Naive thymus-derived CD8-positive, alpha-beta T cell (primary cell): ENCODE measurements around the gene TDRD12. TPM values are rescaled to one million over a fixed set of nuclear protein-coding genes. Genes with fewer than 3 reads are reported as not detected.

Experiments used
- ATAC-seq, 2 donors: fragments of 150-1000 bp; cut with Tn5 transposase in 1 of 2; sonication (Bioruptor Pico), chemical (Tn5 transposase) in 1 of 2; 1 replicate in 1 of 2; 2 replicates in 1 of 2; pipeline ENCODE4 v1.10.0; 2021; ENCODE audit warnings: mild to moderate bottlenecking in 2 of 2, moderate library complexity in 2 of 2
- POLR2A ChIA-PET: fragments of 350-600 bp; sonication (Branson Sonifier 250); formaldehyde crosslinking; loops from one replicate; lab custom pipeline; 2021; ENCODE audit warnings: antibody characterized with exemption; lab: Charles Lee
- DNase-seq, 10 donors: peaks; one replicate each; pipeline versions ENCODE4 v3.0.0 to v3.0.0-alpha.2; 2020 to 2022
- H3K27ac Mint-ChIP-seq, 10 donors: one replicate each; pipeline ENCODE4 v1.8.0; 2020 to 2022; ENCODE audit warnings: mild to moderate bottlenecking in 10 of 10, mixed read lengths in 10 of 10, moderate library complexity in 4 of 10, inconsistent platforms in 1 of 10
- H3K27me3 Mint-ChIP-seq, 5 donors: one replicate each; pipeline ENCODE4 v1.8.0; 2021 to 2022; ENCODE audit warnings: mixed read lengths in 5 of 5
- H3K36me3 Mint-ChIP-seq, 3 donors: one replicate each; pipeline ENCODE4 v1.8.0; 2020 to 2022; ENCODE audit warnings: mixed read lengths in 3 of 3, mild to moderate bottlenecking in 2 of 3, inconsistent platforms in 1 of 3
- H3K4me1 Mint-ChIP-seq, 4 donors: one replicate each; pipeline ENCODE4 v1.8.0; 2021 to 2022; ENCODE audit warnings: mixed read lengths in 4 of 4
- H3K4me3 Mint-ChIP-seq, 10 donors: one replicate each; pipeline ENCODE4 v1.8.0; 2020 to 2022; ENCODE audit warnings: mild to moderate bottlenecking in 10 of 10, mixed read lengths in 10 of 10, moderate library complexity in 6 of 10, inconsistent platforms in 1 of 10
- H3K9me3 Mint-ChIP-seq, 9 donors: one replicate each; pipeline ENCODE4 v1.8.0; 2020 to 2022; ENCODE audit warnings: mixed read lengths in 9 of 9, mild to moderate bottlenecking in 3 of 9, inconsistent platforms in 1 of 9, moderate library complexity in 1 of 9
- polyA plus RNA-seq, 3 donors: library from polyadenylated mRNA; unstranded; fragments of 300-500 nt; fragmentation: Illumina TruSeq; gene quantifications; one replicate each; pipeline ENCODE4 v1.2.3, GENCODE V29; 2021
- total RNA-seq, 8 experiments: library from RNA in 2 of 8; stranded (reverse) in 2 of 8; gene quantifications; one replicate each; pipeline ENCODE4 v1.2.3 and lab custom pipeline; 2021 to 2026

TDRD12 gene
- total RNA-seq: under 1 TPM; 0.60 to 0.70 TPM
- under 1 TPM; 0.06 to 0.18 (median 0.13) TPM for polyA plus RNA-seq
- total RNA-seq (lab: John Stamatoyannopoulos, UW): 0.26 to 2.0 (median 1.1) reads per million in 6 experiments

- ATAC-seq (no peak), DNase-seq (no peak)
- H3K4me3 Mint-ChIP-seq: no peak within 1 kb of the TSS
- H3K27me3 Mint-ChIP-seq: no peaks in the 10 kb centered on the region
- peaks cover 0 to 6% (median 2%) of the 10 kb centered on the region in 4 donors for H3K4me1 Mint-ChIP-seq
- no peaks in the 10 kb centered on the region for H3K9me3 Mint-ChIP-seq
- peaks cover 0 to 8% (median 3%) of the 10 kb centered on the region in 3 donors for H3K36me3 Mint-ChIP-seq
- no peak within 1 kb of the TSS for H3K27ac Mint-ChIP-seq
- POLR2A ChIA-PET: no interaction called here
Observed at GRCh38 chr19:32719611-32720059, at the start of gene TDRD12. Gene TDRD12 (plus strand): TSS chr19:32719767. CDS start chr19:32720073, 306 bp downstream.

GRCh38 chr19:32671883-32672593, 47.5 kb upstream of the TDRD12 start:
- no peaks in the 10 kb centered on the region for H3K9me3 Mint-ChIP-seq
- no peak for DNase-seq
- peak overlapping the region in 5 of 10 donors; percentile 0 to 95 (median 36) for H3K4me3 Mint-ChIP-seq
- POLR2A ChIA-PET: interaction anchor here (1.2 to 1.3 kb wide), 2 partner anchors 13 to 19 kb away, joined by 3 to 4 read pairs; partner anchors contain the start of gene NUDT19
- H3K27ac Mint-ChIP-seq: no peak overlapping the region
- no peak for ATAC-seq
- H3K36me3 Mint-ChIP-seq: peaks cover 0 to 14% (median 0%) of the 10 kb centered on the region in 3 donors
- H3K27me3 Mint-ChIP-seq: peaks cover under 1 to 3% (median 2%) of the 10 kb centered on the region in 5 donors
- peaks cover 17 to 56% (median 43%) of the 10 kb centered on the region in 4 donors for H3K4me1 Mint-ChIP-seq

- Mint-ChIP-seq H3K27ac (peak overlapping the region in 3 of 10 donors; percentile 12 to 71 (median 24)), H3K9me3 (no peaks in the 10 kb centered on the region), H3K27me3 (peaks cover 6 to 10% (median 9%) of the 10 kb centered on the region in 5 donors), H3K4me1 (peaks cover 22 to 61% (median 50%) of the 10 kb centered on the region in 4 donors), H3K4me3 (peak overlapping the region; percentile 56 to 97 (median 92)), H3K36me3 (peaks cover 0 to 9% (median 0%) of the 10 kb centered on the region in 3 donors)
- ATAC-seq (no peak), DNase-seq (no peak)
- POLR2A ChIA-PET: interaction anchor here (1.2 to 1.3 kb wide), 3 partner anchors 12 to 19 kb away, joined by 3 to 4 read pairs (median 4); partner anchors contain the start of gene NUDT19
Observed at GRCh38 chr19:32672841-32673240, 46.7 kb upstream of the TDRD12 start.

GRCh38 chr19:32673573-32673972, 46.0 kb upstream of the TDRD12 start:
- DNase-seq (no peak), ATAC-seq (no peak)
- Mint-ChIP-seq H3K4me1 (peaks cover 22 to 60% (median 49%) of the 10 kb centered on the region in 4 donors), H3K27ac (peak overlapping the region in 2 of 10 donors; percentile 24 to 83), H3K9me3 (no peaks in the 10 kb centered on the region), H3K27me3 (peaks cover 6 to 12% (median 9%) of the 10 kb centered on the region in 5 donors), H3K36me3 (peaks cover 0 to 7% (median 0%) of the 10 kb centered on the region in 3 donors), H3K4me3 (peak overlapping the region; percentile 90 to 97 (median 95))
- POLR2A ChIA-PET: interaction anchor here (0.6 to 1.2 kb wide), 3 partner anchors 9 to 18 kb away, joined by 3 to 7 read pairs (median 4); partner anchors contain the start of gene NUDT19

GRCh38 chr19:32674153-32674930, 45.2 kb upstream of the TDRD12 start:
- peak overlapping the region; percentile 24 to 94 (median 86) for H3K27ac Mint-ChIP-seq
- H3K36me3 Mint-ChIP-seq: peaks cover 0 to 4% (median 0%) of the 10 kb centered on the region in 3 donors
- POLR2A ChIA-PET: interaction anchor here (0.6 to 3.1 kb wide), 10 partner anchors 9 to 700 kb away, joined by 3 to 41 read pairs (median 4); partner anchors contain the start of genes NUDT19 and PDCD5
- peaks cover 18 to 53% (median 47%) of the 10 kb centered on the region in 4 donors for H3K4me1 Mint-ChIP-seq
- H3K4me3 Mint-ChIP-seq: peak overlapping the region; percentile 90 to 97 (median 95)
- DNase-seq: peak in 1 of 10 donors; percentile 37
- H3K27me3 Mint-ChIP-seq: peaks cover 6 to 12% (median 9%) of the 10 kb centered on the region in 5 donors
- H3K9me3 Mint-ChIP-seq: no peaks in the 10 kb centered on the region
- ATAC-seq: no peak

- Mint-ChIP-seq H3K27me3 (peaks cover 6 to 13% (median 9%) of the 10 kb centered on the region in 5 donors), H3K4me1 (peaks cover 14 to 46% (median 39%) of the 10 kb centered on the region in 4 donors), H3K9me3 (no peaks in the 10 kb centered on the region), H3K4me3 (peak within 1 kb of the TSS; percentile 90 to 97 (median 96)), H3K27ac (peak within 1 kb of the TSS; percentile 53 to 94 (median 86)), H3K36me3 (no peaks in the 10 kb centered on the region)
- peak; percentile 92 to 93 for ATAC-seq
- POLR2A ChIA-PET: interaction anchor here (0.9 to 3.1 kb wide), 11 partner anchors 10 to 699 kb away, joined by 3 to 41 read pairs (median 4); partner anchors contain the start of genes DPY19L3, NUDT19, PDCD5 and ZNF507
- DNase-seq: peak; percentile 95 to 99 (median 98)
Observed at GRCh38 chr19:32674931-32675719, 44.4 kb upstream of the TDRD12 start, which contains the start of gene ANKRD27. Gene ANKRD27 (minus strand): TSS chr19:32675180. CDS start chr19:32659015, 16,165 bp downstream.

GRCh38 chr19:32675720-32676185, 43.8 kb upstream of the TDRD12 start, which contains the start of gene RGS9BP:
Gene RGS9BP (plus strand): TSS chr19:32675848. CDS start chr19:32676264, 416 bp downstream.
- POLR2A ChIA-PET: interaction anchor here (0.9 to 3.1 kb wide), 11 partner anchors 11 to 699 kb away, joined by 3 to 41 read pairs (median 4); partner anchors contain the start of genes DPY19L3, NUDT19, PDCD5 and ZNF507
- peak; percentile 30 to 77 (median 54) for DNase-seq
- peaks cover 6 to 14% (median 9%) of the 10 kb centered on the region in 5 donors for H3K27me3 Mint-ChIP-seq
- peak within 1 kb of the TSS; percentile 83 to 96 (median 92) for H3K4me3 Mint-ChIP-seq
- peak within 1 kb of the TSS; percentile 13 to 90 (median 68) for H3K27ac Mint-ChIP-seq
- no peaks in the 10 kb centered on the region for H3K36me3 Mint-ChIP-seq
- H3K4me1 Mint-ChIP-seq: peaks cover 14 to 42% (median 36%) of the 10 kb centered on the region in 4 donors
- peak; percentile 40 to 45 for ATAC-seq
- H3K9me3 Mint-ChIP-seq: no peaks in the 10 kb centered on the region

- Mint-ChIP-seq H3K4me3 (peak overlapping the region in 7 of 10 donors; percentile 7 to 93 (median 93)), H3K9me3 (no peaks in the 10 kb centered on the region), H3K27me3 (peaks cover 6 to 14% (median 9%) of the 10 kb centered on the region in 5 donors), H3K4me1 (peaks cover 14 to 40% (median 34%) of the 10 kb centered on the region in 4 donors), H3K36me3 (no peaks in the 10 kb centered on the region), H3K27ac (no peak overlapping the region)
- ATAC-seq: no peak
- DNase-seq: peak in 6 of 10 donors; percentile 26 to 40 (median 32)
- POLR2A ChIA-PET: interaction anchor here (0.6 to 3.1 kb wide), 8 partner anchors 15 to 271 kb away, joined by 3 to 41 read pairs (median 5); partner anchors contain the start of genes DPY19L3 and NUDT19
Observed at GRCh38 chr19:32676186-32676894, 43.2 kb upstream of the TDRD12 start.

GRCh38 chr19:32676895-32677359, 42.6 kb upstream of the TDRD12 start:
- DNase-seq (no peak), ATAC-seq (no peak)
- Mint-ChIP-seq H3K4me3 (peak overlapping the region; percentile 51 to 93 (median 72)), H3K27ac (no peak overlapping the region), H3K9me3 (no peaks in the 10 kb centered on the region), H3K36me3 (no peaks in the 10 kb centered on the region), H3K4me1 (peaks cover 14 to 34% (median 32%) of the 10 kb centered on the region in 4 donors), H3K27me3 (peaks cover 6 to 14% (median 9%) of the 10 kb centered on the region in 5 donors)
- POLR2A ChIA-PET: interaction anchor here (0.6 to 3.1 kb wide), 7 partner anchors 14 to 94 kb away, joined by 3 to 41 read pairs (median 3); partner anchors contain the start of gene NUDT19

- DNase-seq (no peak), ATAC-seq (no peak)
- Mint-ChIP-seq H3K4me1 (peaks cover 14 to 27% (median 25%) of the 10 kb centered on the region in 4 donors), H3K36me3 (no peaks in the 10 kb centered on the region), H3K9me3 (no peaks in the 10 kb centered on the region), H3K27ac (no peak overlapping the region), H3K27me3 (peaks cover 9 to 16% (median 12%) of the 10 kb centered on the region in 5 donors), H3K4me3 (peak overlapping the region in 8 of 10 donors; percentile 32 to 93 (median 72))
- POLR2A ChIA-PET: interaction anchor here (0.9 to 3.1 kb wide), 3 partner anchors 14 to 95 kb away, joined by 3 to 41 read pairs (median 25); partner anchors contain the start of gene NUDT19
Observed at GRCh38 chr19:32677657-32678056, 41.9 kb upstream of the TDRD12 start.
